Measurements from ENCODE around the gene IFT52. TPM values are rescaled to one million over a fixed set of nuclear protein-coding genes. Genes with fewer than 3 reads are reported as not detected.

The IFT52 gene
- polyA plus RNA-seq, 2 of the 4 experiments (the other 2 are of a cell fraction): 26.3 to 42.2 TPM

DNA sequence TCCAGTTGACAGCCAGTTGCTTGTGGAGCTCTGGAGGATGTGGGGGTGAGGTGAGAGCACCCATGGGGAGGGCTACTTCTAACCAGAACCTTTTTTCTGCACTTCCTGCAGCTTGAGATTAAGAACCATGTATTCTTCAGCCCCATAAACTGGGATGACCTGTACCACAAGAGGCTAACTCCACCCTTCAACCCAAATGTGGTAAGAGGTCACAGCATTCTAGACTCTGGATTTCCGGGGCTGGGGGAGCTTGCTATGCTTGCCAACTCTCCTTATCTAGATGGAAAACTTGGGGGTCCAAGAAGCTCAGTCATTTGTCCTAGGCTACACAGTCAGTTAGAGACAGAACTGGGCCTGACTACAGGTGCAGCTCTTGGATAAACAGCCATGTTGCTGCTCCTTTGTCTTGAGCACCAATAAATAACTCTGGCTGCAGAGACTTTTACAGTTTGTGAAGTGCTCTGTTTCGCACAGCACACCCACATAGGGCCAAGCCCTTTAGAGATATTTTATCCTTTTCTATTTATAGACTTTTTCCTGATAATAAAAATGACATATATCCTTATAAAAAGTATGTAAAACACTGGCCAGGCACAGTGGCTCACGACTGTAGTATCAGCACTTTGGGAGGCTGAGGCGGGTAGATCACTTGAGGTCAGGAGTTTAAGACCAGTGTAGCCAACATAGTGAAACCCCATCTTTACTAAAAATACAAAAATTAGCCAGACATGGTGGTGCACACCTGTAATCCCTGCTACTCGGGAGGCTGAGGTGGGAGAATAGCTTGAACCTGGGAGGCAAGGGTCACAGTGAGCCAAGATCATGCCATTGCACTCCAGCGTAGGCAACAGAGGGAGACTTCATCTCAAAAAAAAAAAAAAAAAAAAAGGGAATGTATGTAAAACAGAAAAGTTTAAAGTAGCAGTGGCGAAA is 10.6 kb upstream of the IFT52 start:
- H3K4me3 ChIP-seq: no peak overlapping the region
- no peaks in the 10 kb centered on the region for H3K4me1 ChIP-seq
- H3K4me2 ChIP-seq: no peak overlapping the region
- DNase-seq (ENCODE audit: low read depth in 1 of 2, low spot score in 1 of 2): no peak
- CTCF ChIA-PET: interaction anchor here (0.9 kb wide), 1 partner anchor 10 kb away, joined by 4 read pairs; the partner anchor contains the start of gene IFT52
- no peaks in the 10 kb centered on the region for H3K9me3 ChIP-seq
- FAIRE-seq: no peak
- no peak overlapping the region for H3K27ac ChIP-seq
- TF ChIP-seq NFE2L2 (conservative IDR thresholded peaks at IDR 0.05; ENCODE audit: low read length): no peak
- no peak for ATAC-seq
- POLR2A ChIA-PET: no interaction called here
- WGBS (ENCODE audit: missing lambda C conversion rate): 75% methylated on average over 7 of the region's 7 CpGs

GRCh38 chr20:43583133-43583864 is 7.4 kb upstream of the IFT52 start:
- ChIA-PET CTCF (interaction anchor here (0.9 to 14.0 kb wide), 3 partner anchors 9 to 164 kb away, joined by 3 to 109 read pairs (median 3); no protein-coding TSS in a partner anchor), POLR2A (no interaction called here)
- Histone ChIP-seq H3K4me2 (no peak overlapping the region), H3K9me3 (no peaks in the 10 kb centered on the region), H3K4me1 (no peaks in the 10 kb centered on the region), H3K4me3 (no peak overlapping the region), H3K27ac (no peak overlapping the region)
- FAIRE-seq (no peak), ATAC-seq (no peak), DNase-seq (ENCODE audit: low read depth in 1 of 2, low spot score in 1 of 2) (no peak)
- 74% methylated on average over 7 of the region's 7 CpGs for WGBS (ENCODE audit: missing lambda C conversion rate)
- TF ChIP-seq CHD4 (IDR thresholded peaks at IDR 0.05; ENCODE audit: borderline replicate concordance) (no peak), REST (IDR thresholded peaks at IDR 0.05) (no peak), HOXB5 (CRISPR knock-in tag; IDR thresholded peaks at IDR 0.05) (no peak), SREBF2 (IDR thresholded peaks at IDR 0.05) (no peak), RFX5 (IDR thresholded peaks at IDR 0.05) (no peak), ESRRA (IDR thresholded peaks at IDR 0.05; ENCODE audit: borderline replicate concordance, low read length) (no peak), MAFK (IDR thresholded peaks at IDR 0.05; ENCODE audit: partially characterized antibody) (no peak), ZFP36 (IDR thresholded peaks at IDR 0.05; ENCODE audit: borderline replicate concordance, partially characterized antibody) (no peak), HDAC2 (IDR thresholded peaks at IDR 0.05) (no peak), RAD21 (conservative IDR thresholded peaks at IDR 0.05 in 1 of 2, IDR thresholded peaks at IDR 0.05 in 1 of 2) (no peak), POLR2A (IDR thresholded peaks at IDR 0.05; ENCODE audit: low read length) (no peak)
- TF ChIP-seq, protein P1, sequence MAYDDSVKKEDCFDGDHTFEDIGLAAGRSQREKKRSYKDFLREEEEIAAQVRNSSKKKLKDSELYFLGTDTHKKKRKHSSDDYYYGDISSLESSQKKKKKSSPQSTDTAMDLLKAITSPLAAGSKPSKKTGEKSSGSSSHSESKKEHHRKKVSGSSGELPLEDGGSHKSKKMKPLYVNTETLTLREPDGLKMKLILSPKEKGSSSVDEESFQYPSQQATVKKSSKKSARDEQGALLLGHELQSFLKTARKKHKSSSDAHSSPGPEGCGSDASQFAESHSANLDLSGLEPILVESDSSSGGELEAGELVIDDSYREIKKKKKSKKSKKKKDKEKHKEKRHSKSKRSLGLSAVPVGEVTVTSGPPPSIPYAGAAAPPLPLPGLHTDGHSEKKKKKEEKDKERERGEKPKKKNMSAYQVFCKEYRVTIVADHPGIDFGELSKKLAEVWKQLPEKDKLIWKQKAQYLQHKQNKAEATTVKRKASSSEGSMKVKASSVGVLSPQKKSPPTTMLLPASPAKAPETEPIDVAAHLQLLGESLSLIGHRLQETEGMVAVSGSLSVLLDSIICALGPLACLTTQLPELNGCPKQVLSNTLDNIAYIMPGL (CRISPR knock-in tag; IDR thresholded peaks at IDR 0.05; ENCODE audit: borderline replicate concordance): no peak
- TF ChIP-seq, protein P2, sequence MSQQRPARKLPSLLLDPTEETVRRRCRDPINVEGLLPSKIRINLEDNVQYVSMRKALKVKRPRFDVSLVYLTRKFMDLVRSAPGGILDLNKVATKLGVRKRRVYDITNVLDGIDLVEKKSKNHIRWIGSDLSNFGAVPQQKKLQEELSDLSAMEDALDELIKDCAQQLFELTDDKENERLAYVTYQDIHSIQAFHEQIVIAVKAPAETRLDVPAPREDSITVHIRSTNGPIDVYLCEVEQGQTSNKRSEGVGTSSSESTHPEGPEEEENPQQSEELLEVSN (IDR thresholded peaks at IDR 0.05; ENCODE audit: borderline replicate concordance, low read depth): no peak

Data from A549 (cell line).